Measurements from ENCODE around the gene CLSTN1. TPM values are rescaled to one million over a fixed set of nuclear protein-coding genes. Genes with fewer than 3 reads are reported as not detected.

CLSTN1 gene
- polyA plus RNA-seq, 1 of the 3 experiments (the other 2 are of a cell fraction): 59.6 TPM

DNA sequence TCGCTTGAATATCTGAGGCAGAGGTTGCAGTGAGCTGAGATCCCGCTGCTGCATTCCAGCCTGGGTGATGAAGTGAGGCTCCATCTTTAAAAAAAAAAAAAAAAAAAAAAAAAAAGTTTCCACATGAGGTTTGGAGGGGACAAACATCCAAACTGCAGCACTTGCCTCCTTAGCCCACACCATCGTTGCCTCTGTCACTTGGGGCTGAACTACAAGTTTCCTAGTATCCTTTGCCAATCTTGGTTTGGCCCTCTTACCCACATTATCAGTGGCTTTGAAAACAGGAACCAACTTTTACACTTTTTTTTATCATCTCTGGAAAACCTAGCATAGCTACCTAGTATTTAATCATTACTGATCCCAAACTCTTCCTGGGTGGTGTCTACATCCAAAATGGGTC, 59.2 kb downstream of the CLSTN1 start:
- CTCF ChIA-PET: interaction anchor here (0.8 to 1.0 kb wide), 2 partner anchors 20 to 141 kb away, joined by 3 read pairs; no protein-coding TSS in a partner anchor
- Histone ChIP-seq H3K4me1 (ENCODE audit: control insufficient read depth in 1 of 2, insufficient read depth in 2 of 2, low read depth in 1 of 2, low read length in 1 of 2) (peaks cover 0 to 15% of the 10 kb centered on the region in 2 experiments; a peak in 1 of 4 replicates), H3K27me3 (ENCODE audit: insufficient read depth) (no peaks in the 10 kb centered on the region), H3K36me3 (replicated peaks in 1 of 2; ENCODE audit: control insufficient read depth in 1 of 2, insufficient read depth in 2 of 2, low read length in 1 of 2) (no peaks in the 10 kb centered on the region), H3K9me2 (no peaks in the 10 kb centered on the region), H3F3A (replicated peaks; ENCODE audit: insufficient read depth) (peaks cover 30% of the 10 kb centered on the region), H3K4me3 (ENCODE audit: low read depth in 2 of 2, low read length in 1 of 2) (no peak overlapping the region), H3K27ac (ENCODE audit: low read depth in 2 of 2, low read length in 1 of 2) (no peak overlapping the region), H3K9ac (no peak overlapping the region), H3K79me2 (ENCODE audit: insufficient read depth) (peaks cover 41% of the 10 kb centered on the region), H2AFZ (ENCODE audit: low read depth) (no peak overlapping the region), H3K4me2 (no peak overlapping the region), H4K20me1 (ENCODE audit: insufficient read depth) (0 out of 2 replicates have a peak, but pooled peaks cover 3% of the 10 kb centered on the region), H3K9me3 (no peaks in the 10 kb centered on the region)
- POLR2A ChIA-PET: no interaction called here
- TF ChIP-seq TAF1 (IDR thresholded peaks at IDR 0.05; ENCODE audit: borderline replicate concordance, low read depth, low read length) (no peak), GATA2 (CRISPR knock-in tag; IDR thresholded peaks at IDR 0.05) (no peak), EZH2phosphoT487 (IDR thresholded peaks at IDR 0.05; ENCODE audit: borderline replicate concordance, low read depth) (no peak), YY1 (IDR thresholded peaks at IDR 0.05; ENCODE audit: low read depth) (no peak), MAX (IDR thresholded peaks at IDR 0.05; ENCODE audit: low read depth) (no peak), RXRA (IDR thresholded peaks at IDR 0.05; ENCODE audit: borderline replicate concordance, low read depth) (no peak), RCOR1 (IDR thresholded peaks at IDR 0.05; ENCODE audit: low read length) (no peak), IRF3 (IDR thresholded peaks at IDR 0.05; ENCODE audit: low read depth, low read length) (no peak), SMC3 (IDR thresholded peaks at IDR 0.05; ENCODE audit: low read depth, low read length) (no peak), EP300 (IDR thresholded peaks at IDR 0.05; ENCODE audit: borderline replicate concordance in 1 of 2, low read depth in 1 of 2, low read length in 1 of 2) (no peak), CHD2 (IDR thresholded peaks at IDR 0.05; ENCODE audit: low read length, partially characterized antibody) (no peak), RAD21 (IDR thresholded peaks at IDR 0.05; ENCODE audit: low read length) (no peak), ELF1 (IDR thresholded peaks at IDR 0.05) (no peak), CTCF (IDR thresholded peaks at IDR 0.05) (no peak)
- no peak for DNase-seq
- WGBS (ENCODE audit: low lambda C conversion rate): 96% methylated on average over 3 of the region's 3 CpGs

DNA sequence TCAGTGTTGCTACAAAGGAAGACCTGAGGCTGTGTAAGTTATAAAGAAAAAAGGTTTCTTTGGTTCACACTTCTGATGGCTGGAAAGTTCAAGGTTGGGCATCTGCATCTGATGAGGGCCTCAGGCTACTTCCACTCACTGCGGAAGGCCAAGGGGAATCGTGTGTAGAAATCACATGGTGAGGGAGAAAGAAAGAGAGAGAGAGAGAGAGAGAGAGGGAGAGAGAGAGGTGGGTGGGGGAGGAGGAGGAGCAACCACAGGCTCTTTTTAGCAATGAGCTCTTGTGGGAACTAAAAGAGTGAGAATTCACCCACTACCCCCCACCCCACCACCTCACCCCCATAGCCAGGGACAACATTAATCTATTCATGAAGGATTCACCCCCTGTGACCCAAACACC, 59.9 kb downstream of the CLSTN1 start:
- H3K4me1 ChIP-seq (ENCODE audit: control insufficient read depth in 1 of 2, insufficient read depth in 2 of 2, low read depth in 1 of 2, low read length in 1 of 2): peaks cover 0 to 15% of the 10 kb centered on the region in 2 experiments; a peak in 1 of 4 replicates
- 0 out of 2 replicates have a peak, but pooled peaks cover 3% of the 10 kb centered on the region for H4K20me1 ChIP-seq (ENCODE audit: insufficient read depth)
- peaks cover 25% of the 10 kb centered on the region for H3F3A ChIP-seq (replicated peaks; ENCODE audit: insufficient read depth)
- WGBS (ENCODE audit: low lambda C conversion rate): 97% methylated on average over 2 of the region's 2 CpGs
- no peaks in the 10 kb centered on the region for H3K27me3 ChIP-seq (ENCODE audit: insufficient read depth)
- CTCF ChIA-PET: no interaction called here
- H3K27ac ChIP-seq (ENCODE audit: low read depth in 2 of 2, low read length in 1 of 2): no peak overlapping the region
- no peak overlapping the region for H3K4me3 ChIP-seq (ENCODE audit: low read depth in 2 of 2, low read length in 1 of 2)
- no peaks in the 10 kb centered on the region for H3K9me3 ChIP-seq
- peaks cover 40% of the 10 kb centered on the region for H3K79me2 ChIP-seq (ENCODE audit: insufficient read depth)
- H3K36me3 ChIP-seq (replicated peaks in 1 of 2; ENCODE audit: control insufficient read depth in 1 of 2, insufficient read depth in 2 of 2, low read length in 1 of 2): no peaks in the 10 kb centered on the region
- POLR2A ChIA-PET: no interaction called here
- DNase-seq: no peak
- no peak overlapping the region for H3K4me2 ChIP-seq
- no peak overlapping the region for H2AFZ ChIP-seq (ENCODE audit: low read depth)
- H3K9ac ChIP-seq: no peak overlapping the region
- H3K9me2 ChIP-seq: no peaks in the 10 kb centered on the region
- TF ChIP-seq NRF1 (IDR thresholded peaks at IDR 0.05; ENCODE audit: low read depth, low read length) (no peak), RCOR1 (IDR thresholded peaks at IDR 0.05; ENCODE audit: low read length) (no peak), NFIC (IDR thresholded peaks at IDR 0.05; ENCODE audit: borderline replicate concordance) (no peak), SMC3 (IDR thresholded peaks at IDR 0.05; ENCODE audit: low read depth, low read length) (no peak), FOXM1 (IDR thresholded peaks at IDR 0.05; ENCODE audit: low read depth) (no peak), EZH2phosphoT487 (IDR thresholded peaks at IDR 0.05; ENCODE audit: borderline replicate concordance, low read depth) (no peak), SIN3A (IDR thresholded peaks at IDR 0.05; ENCODE audit: borderline replicate concordance, low read depth, low read length) (no peak), TCF12 (IDR thresholded peaks at IDR 0.05) (no peak), GABPA (IDR thresholded peaks at IDR 0.05; ENCODE audit: low read depth) (no peak), TEAD4 (IDR thresholded peaks at IDR 0.05; ENCODE audit: borderline replicate concordance, insufficient read depth) (no peak), YY1 (IDR thresholded peaks at IDR 0.05; ENCODE audit: low read depth) (no peak), MAX (IDR thresholded peaks at IDR 0.05; ENCODE audit: low read depth) (no peak)
- TF ChIP-seq, protein P1, sequence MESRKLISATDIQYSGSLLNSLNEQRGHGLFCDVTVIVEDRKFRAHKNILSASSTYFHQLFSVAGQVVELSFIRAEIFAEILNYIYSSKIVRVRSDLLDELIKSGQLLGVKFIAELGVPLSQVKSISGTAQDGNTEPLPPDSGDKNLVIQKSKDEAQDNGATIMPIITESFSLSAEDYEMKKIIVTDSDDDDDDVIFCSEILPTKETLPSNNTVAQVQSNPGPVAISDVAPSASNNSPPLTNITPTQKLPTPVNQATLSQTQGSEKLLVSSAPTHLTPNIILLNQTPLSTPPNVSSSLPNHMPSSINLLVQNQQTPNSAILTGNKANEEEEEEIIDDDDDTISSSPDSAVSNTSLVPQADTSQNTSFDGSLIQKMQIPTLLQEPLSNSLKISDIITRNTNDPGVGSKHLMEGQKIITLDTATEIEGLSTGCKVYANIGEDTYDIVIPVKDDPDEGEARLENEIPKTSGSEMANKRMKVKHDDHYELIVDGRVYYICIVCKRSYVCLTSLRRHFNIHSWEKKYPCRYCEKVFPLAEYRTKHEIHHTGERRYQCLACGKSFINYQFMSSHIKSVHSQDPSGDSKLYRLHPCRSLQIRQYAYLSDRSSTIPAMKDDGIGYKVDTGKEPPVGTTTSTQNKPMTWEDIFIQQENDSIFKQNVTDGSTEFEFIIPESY (IDR thresholded peaks at IDR 0.05; ENCODE audit: borderline replicate concordance, low read depth): no peak

All from SK-N-SH (cell line).